Lung microvascular endothelial cell (primary cell): Measurements from ENCODE around the gene SMIM28. TPM values are rescaled to one million over a fixed set of nuclear protein-coding genes. Genes with fewer than 3 reads are reported as not detected.

Experiments
- DNase-seq, 2 donors: peaks; one replicate each; pipeline versions ENCODE4 v3.0.0 to v3.0.0-alpha.2; 2010; ENCODE audit warnings: low read depth in 2 of 2
- total RNA-seq: library from RNA; depleted of rRNA; stranded (reverse); fragments of >200 nt; gene quantifications from 2 replicates; pipeline ENCODE4 v1.2.1, GENCODE V29; 2014

The SMIM28 gene
- total RNA-seq, 1 donor from 2014 or later, result not detected

DNA sequence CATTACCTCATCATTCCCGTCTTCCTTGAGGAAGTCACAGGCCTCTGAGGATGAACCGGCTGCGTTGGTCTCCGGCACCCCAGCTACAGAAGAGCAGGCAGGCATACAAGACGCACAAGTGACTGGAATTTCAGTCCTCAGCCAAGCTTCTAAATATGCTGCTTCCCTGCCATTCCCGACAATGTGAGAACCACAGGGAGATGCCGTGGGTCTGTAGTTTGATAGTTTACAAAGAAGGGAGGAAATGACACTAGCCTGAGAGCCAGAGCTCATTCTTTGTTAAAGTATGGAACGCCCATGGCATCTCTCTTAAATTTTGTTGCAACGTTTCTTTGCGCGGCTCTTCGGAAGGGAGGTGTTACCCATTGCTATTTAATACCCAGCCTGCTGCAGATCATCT is 52.1 kb downstream of the SMIM28 start:
- DNase-seq, result peak in 1 of 2 donors; percentile 43

DNA sequence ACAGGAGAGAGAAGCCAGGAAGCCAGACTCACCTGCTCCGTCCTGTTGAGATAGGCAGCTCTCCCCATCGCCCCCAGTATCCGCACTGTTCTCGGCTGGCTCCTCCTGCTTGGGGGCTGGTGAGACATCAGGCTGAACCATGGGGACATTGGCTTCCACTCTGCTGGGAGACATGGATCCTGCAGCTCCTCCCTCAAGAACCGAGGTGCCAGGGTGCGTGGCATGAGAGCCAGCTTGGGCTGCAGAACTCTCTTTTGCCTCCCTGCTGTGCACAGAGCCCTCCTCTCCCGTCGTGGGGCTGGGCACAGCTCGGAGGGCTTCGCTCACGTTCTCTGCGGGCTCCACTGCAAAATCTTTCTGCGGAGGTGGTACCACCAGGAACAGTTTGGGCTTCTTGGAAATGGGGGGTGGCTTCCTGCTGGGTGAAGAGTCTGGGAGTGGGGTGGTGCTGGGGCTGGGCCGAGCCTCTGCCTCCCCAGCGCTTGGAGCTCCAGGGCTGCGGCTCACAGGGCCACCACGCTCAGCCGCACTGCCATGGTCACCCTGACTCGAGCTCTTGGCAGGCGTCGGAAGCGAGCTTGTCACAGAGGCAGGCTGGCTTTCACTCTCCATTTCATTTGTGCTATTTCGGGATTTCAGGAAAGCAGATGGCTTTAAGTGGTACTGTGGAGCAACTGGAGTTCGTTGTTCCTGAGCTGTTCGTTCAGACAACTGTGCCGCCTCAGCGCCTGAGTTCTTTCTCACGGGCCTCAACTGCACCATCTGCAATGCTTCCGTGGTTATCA is 52.8 kb downstream of the SMIM28 start:
- DNase-seq, result no peak

DNA sequence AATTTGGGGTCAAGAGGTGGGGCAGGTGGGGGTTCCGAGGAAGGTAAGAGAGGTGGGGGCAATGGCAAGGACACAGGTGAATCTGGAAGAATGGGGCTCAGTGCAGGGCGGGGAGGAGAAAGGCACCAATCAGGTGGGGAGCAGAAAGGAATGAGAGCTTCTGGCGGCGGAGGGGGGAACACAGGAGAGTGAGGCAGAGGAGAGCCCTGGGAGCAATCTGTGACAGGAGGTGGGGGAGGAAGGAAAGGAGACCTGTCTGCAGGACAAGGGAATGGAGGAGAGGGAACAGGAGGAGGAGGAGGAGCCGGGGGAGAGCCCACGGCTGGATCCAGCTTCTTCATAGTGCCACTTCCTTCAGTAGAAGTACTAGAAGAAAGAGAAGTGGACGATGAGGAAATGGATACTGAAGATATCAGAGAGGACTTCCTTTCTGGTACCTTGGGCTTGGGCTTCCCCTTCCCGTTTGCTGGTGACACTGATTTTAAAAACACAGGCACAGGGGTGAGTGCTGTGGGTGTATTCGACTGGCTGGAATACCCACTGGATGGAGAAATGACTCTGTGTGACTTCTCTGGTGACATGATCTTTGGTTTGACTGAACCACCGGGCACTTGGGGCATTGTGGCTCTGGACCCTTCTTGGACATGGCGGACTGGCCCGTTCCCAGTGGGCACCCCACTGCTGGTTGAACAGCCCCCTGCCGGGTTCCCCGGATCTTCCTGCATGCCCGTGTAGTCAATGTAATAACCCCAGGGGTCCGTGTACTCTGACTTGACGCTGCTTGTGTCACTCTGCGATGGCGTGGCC is 53.8 kb downstream of the SMIM28 start:
- DNase-seq, result no peak

DNA sequence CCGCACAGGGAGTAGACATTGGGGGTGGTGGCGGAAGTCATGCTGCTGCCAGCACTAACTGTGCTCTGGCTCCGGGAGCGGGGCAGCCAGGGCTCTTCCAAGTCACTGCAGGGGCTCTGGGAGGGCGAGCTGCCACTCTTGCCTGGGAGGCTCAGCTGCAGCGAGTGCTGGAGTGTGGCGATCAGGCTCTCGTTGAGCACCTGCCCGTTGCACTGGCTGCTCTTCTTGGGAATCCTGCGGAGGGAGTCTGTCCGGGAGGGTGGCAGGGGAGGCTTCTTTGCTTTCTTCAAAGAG is 54.3 kb downstream of the SMIM28 start:
- DNase-seq, result no peak

Other genes starting within 250 kb of the SMIM28 start
- gene ARFGEF3, start 216.0 kb upstream of the SMIM28 start, total RNA-seq, result 1.8 and 2.0 TPM in 2 replicates
- not detected in 2 replicates for gene PBOV1, start 159.4 kb upstream of the SMIM28 start, total RNA-seq
- gene HEBP2, start 26.3 kb downstream of the SMIM28 start, total RNA-seq, result 9.6 and 16.7 TPM in 2 replicates
- gene NHSL1, start 121.6 kb downstream of the SMIM28 start, total RNA-seq, result 23.1 and 30.2 TPM in 2 replicates